Keratinocyte (primary cell): ENCODE measurements around the gene PRICKLE4. TPM values are rescaled to one million over a fixed set of nuclear protein-coding genes. Genes with fewer than 3 reads are reported as not detected.

ENCODE experiments used
- DNase-seq: peaks from one replicate; pipeline ENCODE4 v3.0.0-alpha.2; 2011; ENCODE audit warnings: low read depth, missing footprints, low spot score
- FAIRE-seq: peaks from 2 replicates; lab custom pipeline; 2011; peaks lifted over from hg19 to GRCh38; lab: Jason Lieb, UNC
- H2AFZ ChIP-seq: 2 replicates; pipeline ENCODE4 v1.6.0; 2012; ENCODE audit warnings: low read length, control low read depth, inconsistent platforms; ENCODE audit not compliant: control insufficient read depth
- H3K27ac ChIP-seq: 2 replicates; pipeline ENCODE4 v1.5.1; 2011; ENCODE audit warnings: low read length; ENCODE audit not compliant: control insufficient read depth, insufficient read depth
- H3K27me3 ChIP-seq: 3 replicates; pipeline ENCODE4 v1.6.0; 2011; ENCODE audit warnings: low read length; ENCODE audit not compliant: control insufficient read depth, insufficient read depth; ENCODE audit errors: extremely low read depth
- H3K36me3 ChIP-seq, 2 experiments: 2 replicates in 1 of 2; 3 replicates in 1 of 2; pipeline ENCODE4 v1.5.1; 2011; ENCODE audit warnings: low read length in 2 of 2, mild to moderate bottlenecking in 1 of 2; ENCODE audit not compliant: control insufficient read depth in 2 of 2, insufficient read depth in 2 of 2; ENCODE audit errors: extremely low read depth in 1 of 2
- H3K4me1 ChIP-seq: 3 replicates; pipeline ENCODE4 v1.5.1; 2011; ENCODE audit warnings: low read length; ENCODE audit not compliant: control insufficient read depth, insufficient read depth; ENCODE audit errors: extremely low read depth
- H3K4me2 ChIP-seq: 3 replicates; pipeline ENCODE4 v1.6.0; 2011; ENCODE audit warnings: low read depth, low read length; ENCODE audit not compliant: control insufficient read depth, insufficient read depth; ENCODE audit errors: extremely low read depth
- H3K4me3 ChIP-seq, 3 experiments: fragments of 200-600 bp in 1 of 3; sonication (generic) in 1 of 3; 2 replicates in 2 of 3; 3 replicates in 1 of 3; pipeline ENCODE4 v1.5.1; 2011 to 2016; ENCODE audit warnings: low read length in 3 of 3, mild to moderate bottlenecking in 3 of 3, control low read depth in 2 of 3, inconsistent platforms in 1 of 3, low read depth in 1 of 3, mixed read lengths in 1 of 3, mixed run types in 1 of 3, moderate library complexity in 1 of 3; ENCODE audit not compliant: control insufficient read depth in 2 of 3, insufficient read depth in 2 of 3; ENCODE audit errors: extremely low read depth in 1 of 3
- H3K79me2 ChIP-seq: 2 replicates; pipeline ENCODE4 v1.6.0; 2012; ENCODE audit warnings: low read length; ENCODE audit not compliant: control insufficient read depth, insufficient read depth
- H3K9ac ChIP-seq: 3 replicates; pipeline ENCODE4 v1.6.0; 2011; ENCODE audit warnings: low read length; ENCODE audit not compliant: control insufficient read depth, insufficient read depth; ENCODE audit errors: extremely low read depth
- H3K9me1 ChIP-seq: 3 replicates; pipeline ENCODE4 v1.6.0; 2011; ENCODE audit warnings: low read length; ENCODE audit not compliant: control insufficient read depth, insufficient read depth; ENCODE audit errors: extremely low read depth
- H3K9me3 ChIP-seq: 2 replicates; pipeline ENCODE4 v1.5.1; 2012; ENCODE audit warnings: low read depth, low read length; ENCODE audit not compliant: control insufficient read depth
- H4K20me1 ChIP-seq: 3 replicates; pipeline ENCODE4 v1.6.0; 2011; ENCODE audit warnings: low read length; ENCODE audit not compliant: control insufficient read depth, insufficient read depth; ENCODE audit errors: extremely low read depth
- CTCF ChIP-seq, 3 experiments: IDR thresholded peaks in 1 of 3; conservative IDR thresholded peaks in 1 of 3; optimal IDR thresholded peaks in 1 of 3; 2 replicates in 2 of 3; 3 replicates in 1 of 3; pipeline versions ENCODE3 to v1.5.1; 2011; ENCODE audit warnings: low read length in 3 of 3, mild to moderate bottlenecking in 3 of 3, moderate library complexity in 2 of 3, control low read depth in 1 of 3, inconsistent platforms in 1 of 3; ENCODE audit not compliant: insufficient read depth in 2 of 3; ENCODE audit errors: extremely low read depth in 1 of 3
- EZH2 ChIP-seq: IDR thresholded peaks from one replicate; pipeline ENCODE4 v1.6.1; 2012; ENCODE audit warnings: inconsistent platforms, mild to moderate bottlenecking, low read length, moderate library complexity
- dilution Hi-C: fragments of 300-500 bp; cut with MboI; formaldehyde crosslinking; loops from one replicate; pipeline ENCODE4 v1.7.0; 2020; ENCODE audit warnings: low sequenced_read_pairs; ENCODE audit not compliant: extremely low pct_ligation_motif_present
- polyA plus RNA-seq, 5 experiments: library from polyadenylated mRNA; depleted of rRNA in 3 of 5; stranded (reverse) in 3 of 5; stranded (forward) in 1 of 5; unstranded in 1 of 5; fragments of >200 nt; gene quantifications; 1 replicate in 1 of 5; 2 replicates in 3 of 5; 3 replicates in 1 of 5; pipeline versions ENCODE4 v1.2.1 to v1.2.3, GENCODE V29; 2011 to 2012; ENCODE audit warnings: missing spikeins in 2 of 5, low read depth in 1 of 5, low replicate concordance in 1 of 5

The PRICKLE4 gene
- polyA plus RNA-seq, 1 donor (not counting 4 experiments of a cell fraction or from before 2014, with no cell fraction given), result 0.13 TPM

GRCh38 chr6:41775293-41775882, 5.2 kb upstream of the PRICKLE4 start:
- Histone ChIP-seq H2AFZ (no peak overlapping the region), H3K27ac (no peak overlapping the region), H3K4me1 (peaks cover 6% of the 10 kb centered on the region), H3K36me3 (peaks cover 15 to 23% of the 10 kb centered on the region in 2 experiments), H3K27me3 (no peaks in the 10 kb centered on the region), H3K9ac (no peak overlapping the region), H3K4me3 (no peak overlapping the region), H3K4me2 (no peak overlapping the region), H3K79me2 (no peaks in the 10 kb centered on the region), H4K20me1 (no peaks in the 10 kb centered on the region), H3K9me1 (no peaks in the 10 kb centered on the region), H3K9me3 (no peaks in the 10 kb centered on the region)
- dilution Hi-C loops, result no loop called here
- DNase-seq (no peak), FAIRE-seq (no peak)
- TF ChIP-seq CTCF (optimal IDR thresholded peaks at IDR 0.05 in 1 of 3, IDR thresholded peaks at IDR 0.05 in 1 of 3, conservative IDR thresholded peaks at IDR 0.05 in 1 of 3; ENCODE audit: extremely low read depth in 1 of 3, insufficient read depth in 2 of 3, low read length in 3 of 3) (no peak), EZH2 (no peak)

GRCh38 chr6:41777551-41778285, 2.9 kb upstream of the PRICKLE4 start:
- H3K4me3 ChIP-seq, result no peak overlapping the region
- no peak for FAIRE-seq
- peaks cover 15% of the 10 kb centered on the region for H3K4me1 ChIP-seq
- H3K9ac ChIP-seq, result no peak overlapping the region
- no peaks in the 10 kb centered on the region for H3K9me1 ChIP-seq
- H3K9me3 ChIP-seq, result no peaks in the 10 kb centered on the region
- dilution Hi-C loops, result no loop called here
- H3K27me3 ChIP-seq, result no peaks in the 10 kb centered on the region
- no peak overlapping the region for H2AFZ ChIP-seq
- TF ChIP-seq CTCF (optimal IDR thresholded peaks at IDR 0.05 in 1 of 3, IDR thresholded peaks at IDR 0.05 in 1 of 3, conservative IDR thresholded peaks at IDR 0.05 in 1 of 3; ENCODE audit: extremely low read depth in 1 of 3, insufficient read depth in 2 of 3, low read length in 3 of 3) (no peak), EZH2 (no peak)
- H3K4me2 ChIP-seq, result no peak overlapping the region
- peaks cover 14 to 18% of the 10 kb centered on the region in 2 experiments for H3K36me3 ChIP-seq
- no peaks in the 10 kb centered on the region for H3K79me2 ChIP-seq
- no peak overlapping the region for H3K27ac ChIP-seq
- no peak for DNase-seq
- no peaks in the 10 kb centered on the region for H4K20me1 ChIP-seq
